ENCODE data around the gene TNS3.

The TNS3 gene

DNA sequence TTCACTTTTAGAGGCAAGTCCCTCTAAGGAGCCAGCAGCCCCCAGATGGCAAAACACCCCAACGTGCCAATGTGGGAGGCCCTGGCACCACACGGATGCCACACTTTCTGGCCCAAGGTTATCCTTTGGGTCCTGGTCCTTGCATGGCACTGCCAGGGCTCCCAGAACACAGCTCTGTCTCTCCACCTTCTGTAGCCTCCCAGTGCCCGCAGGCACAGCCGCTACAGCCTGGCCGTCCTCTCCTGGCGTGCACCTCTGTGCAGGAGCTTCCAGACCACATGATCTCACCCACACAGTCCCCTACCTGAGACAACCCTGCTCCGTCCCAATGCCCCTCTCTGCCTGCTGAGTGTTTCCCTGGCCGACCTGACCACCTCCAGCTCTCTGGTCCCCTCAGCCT is 215.0 kb downstream of the TNS3 start:
- TF ChIP-seq, protein P1, sequence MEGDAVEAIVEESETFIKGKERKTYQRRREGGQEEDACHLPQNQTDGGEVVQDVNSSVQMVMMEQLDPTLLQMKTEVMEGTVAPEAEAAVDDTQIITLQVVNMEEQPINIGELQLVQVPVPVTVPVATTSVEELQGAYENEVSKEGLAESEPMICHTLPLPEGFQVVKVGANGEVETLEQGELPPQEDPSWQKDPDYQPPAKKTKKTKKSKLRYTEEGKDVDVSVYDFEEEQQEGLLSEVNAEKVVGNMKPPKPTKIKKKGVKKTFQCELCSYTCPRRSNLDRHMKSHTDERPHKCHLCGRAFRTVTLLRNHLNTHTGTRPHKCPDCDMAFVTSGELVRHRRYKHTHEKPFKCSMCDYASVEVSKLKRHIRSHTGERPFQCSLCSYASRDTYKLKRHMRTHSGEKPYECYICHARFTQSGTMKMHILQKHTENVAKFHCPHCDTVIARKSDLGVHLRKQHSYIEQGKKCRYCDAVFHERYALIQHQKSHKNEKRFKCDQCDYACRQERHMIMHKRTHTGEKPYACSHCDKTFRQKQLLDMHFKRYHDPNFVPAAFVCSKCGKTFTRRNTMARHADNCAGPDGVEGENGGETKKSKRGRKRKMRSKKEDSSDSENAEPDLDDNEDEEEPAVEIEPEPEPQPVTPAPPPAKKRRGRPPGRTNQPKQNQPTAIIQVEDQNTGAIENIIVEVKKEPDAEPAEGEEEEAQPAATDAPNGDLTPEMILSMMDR (IDR thresholded peaks at IDR 0.05; ENCODE audit: control extremely low read depth, extremely low read depth, low read depth, missing control alignments): no peak
- DNase-seq (ENCODE audit: extremely low spot score): no peak
- ChIA-PET POLR2A (no interaction called here), CTCF (no interaction called here)

DNA sequence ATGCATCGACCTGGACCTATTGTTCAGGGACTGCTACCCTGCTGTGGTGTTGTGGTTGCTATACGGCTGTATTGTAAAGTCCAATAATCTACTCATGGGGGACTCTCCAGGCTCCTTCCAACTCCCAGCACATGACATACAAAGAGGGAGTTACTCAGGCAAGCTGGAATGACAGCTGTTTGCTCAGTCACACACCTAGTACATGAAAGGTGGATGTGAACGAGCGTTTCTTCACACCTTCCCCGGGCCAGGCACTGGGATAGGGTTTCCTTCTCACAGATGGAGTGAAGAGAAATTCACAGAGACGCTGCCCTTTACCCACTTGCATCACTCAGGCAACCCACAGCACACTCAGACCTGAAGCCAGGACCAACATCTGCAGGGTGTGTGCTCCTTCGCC is 215.7 kb downstream of the TNS3 start:
- ChIA-PET CTCF (no interaction called here), POLR2A (no interaction called here)
- DNase-seq (ENCODE audit: extremely low spot score): no peak
- TF ChIP-seq, protein P1 (IDR thresholded peaks at IDR 0.05; ENCODE audit: control extremely low read depth, extremely low read depth, low read depth, missing control alignments): no peak

DNA sequence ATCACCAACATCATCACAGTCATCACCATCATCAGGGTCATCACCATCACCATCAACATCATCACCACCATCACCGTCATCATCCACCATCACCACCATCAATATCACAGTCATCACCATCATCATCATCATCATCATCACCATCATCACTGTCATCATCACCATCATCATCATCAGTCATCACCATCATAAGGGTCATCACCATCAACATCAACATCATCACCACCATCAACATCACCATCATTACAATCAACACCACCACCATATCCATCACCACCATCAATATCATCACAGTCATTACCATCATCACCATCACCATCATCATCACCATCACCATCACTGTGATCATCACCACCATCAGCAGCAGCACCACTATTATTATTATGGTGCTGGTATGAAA is 218.9 kb downstream of the TNS3 start:
- ChIA-PET CTCF (no interaction called here), POLR2A (no interaction called here)
- no peak for DNase-seq (ENCODE audit: extremely low spot score)
- TF ChIP-seq, protein P1 (IDR thresholded peaks at IDR 0.05; ENCODE audit: control extremely low read depth, extremely low read depth, low read depth, missing control alignments): no peak

DNA sequence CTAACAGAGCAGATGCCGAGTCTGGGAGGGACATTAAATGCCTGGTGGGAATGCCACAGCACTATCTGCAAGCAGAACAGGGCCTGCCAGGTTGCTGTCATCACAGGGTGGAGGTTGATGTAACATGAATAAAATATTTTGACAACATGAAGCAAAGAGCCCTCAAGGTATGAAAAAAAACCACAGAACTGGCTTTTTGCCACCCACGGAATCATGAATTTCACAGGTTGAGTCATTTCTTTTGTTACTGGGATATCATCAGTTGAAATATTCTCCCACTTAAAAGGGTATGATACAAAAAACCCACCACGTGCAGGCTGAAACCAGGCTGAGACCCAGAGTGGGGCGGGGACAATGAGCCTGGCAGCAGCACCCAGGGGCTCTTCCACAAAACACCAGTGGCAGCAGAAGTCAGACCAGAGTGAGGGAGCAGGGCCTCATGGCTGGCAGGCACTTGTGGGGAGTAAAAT is 220.1 kb downstream of the TNS3 start:
- POLR2A ChIA-PET: no interaction called here
- DNase-seq (ENCODE audit: extremely low spot score): no peak
- CTCF ChIA-PET: no interaction called here
- TF ChIP-seq, protein P1 (IDR thresholded peaks at IDR 0.05; ENCODE audit: control extremely low read depth, extremely low read depth, low read depth, missing control alignments): no peak

DNA sequence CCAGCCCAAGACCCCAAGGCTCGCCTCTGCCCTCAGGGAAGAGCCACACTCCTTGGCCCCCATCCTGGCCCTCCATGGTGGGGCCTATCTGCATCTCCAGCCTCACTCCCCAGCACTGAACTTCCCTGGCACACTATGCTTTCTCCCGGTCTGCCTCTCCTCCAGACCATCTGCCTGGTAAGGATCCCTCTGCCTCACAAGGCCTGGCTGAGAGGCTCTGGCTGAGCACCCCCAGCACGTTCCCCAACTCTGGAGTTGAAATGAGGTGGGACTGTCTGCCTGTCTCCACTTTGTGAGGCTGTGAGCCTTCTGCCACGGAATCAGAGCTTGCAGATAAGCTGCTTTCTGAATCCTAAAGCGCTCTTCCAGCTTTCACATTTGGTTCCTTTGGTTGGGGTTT is 220.7 kb downstream of the TNS3 start:
- TF ChIP-seq, protein P1 (IDR thresholded peaks at IDR 0.05; ENCODE audit: control extremely low read depth, extremely low read depth, low read depth, missing control alignments): no peak
- no peak for DNase-seq (ENCODE audit: extremely low spot score)
- POLR2A ChIA-PET: no interaction called here
- CTCF ChIA-PET: no interaction called here

DNA sequence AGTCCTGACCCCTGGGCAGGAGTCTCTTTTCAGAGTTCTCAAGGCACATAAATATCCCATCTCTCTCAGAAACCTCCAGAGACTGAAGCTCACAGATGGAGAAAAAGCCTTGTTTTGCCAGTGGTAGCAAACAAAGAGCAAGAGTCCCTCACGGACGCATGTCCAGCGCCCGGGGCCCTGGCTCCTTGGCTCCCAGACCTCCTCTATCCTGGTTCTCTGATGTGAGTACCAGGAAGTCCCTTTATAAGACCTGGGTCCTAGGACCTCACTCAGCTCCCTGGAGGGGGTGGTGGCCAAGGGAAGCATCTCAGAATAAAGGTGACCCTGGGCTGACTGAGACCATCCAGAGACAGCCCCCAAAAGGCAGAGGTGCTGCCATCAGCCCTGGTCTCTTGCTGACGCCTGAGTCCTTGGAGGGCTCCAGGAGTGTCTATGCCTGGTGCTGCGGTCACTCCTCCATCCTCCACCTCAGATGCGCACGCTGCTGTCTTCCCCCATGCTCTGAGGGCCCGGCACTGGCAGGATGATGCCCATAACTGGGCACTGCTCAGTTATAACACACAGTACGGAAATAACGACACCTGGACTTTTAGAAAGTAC is 221.5 kb downstream of the TNS3 start:
- TF ChIP-seq, protein P1 (IDR thresholded peaks at IDR 0.05; ENCODE audit: control extremely low read depth, extremely low read depth, low read depth, missing control alignments): no peak
- no peak for DNase-seq (ENCODE audit: extremely low spot score)
- ChIA-PET CTCF (interaction anchor here (0.8 kb wide), 1 partner anchor 12 kb away, joined by 3 read pairs; no protein-coding TSS in a partner anchor), POLR2A (no interaction called here)

Data from GM10248 (cell line).